Measurements from ENCODE around the gene CAMK4.
A peak's percentile ranks its signal among the peaks of the same experiment; 100 is the strongest.

The CAMK4 gene

DNA sequence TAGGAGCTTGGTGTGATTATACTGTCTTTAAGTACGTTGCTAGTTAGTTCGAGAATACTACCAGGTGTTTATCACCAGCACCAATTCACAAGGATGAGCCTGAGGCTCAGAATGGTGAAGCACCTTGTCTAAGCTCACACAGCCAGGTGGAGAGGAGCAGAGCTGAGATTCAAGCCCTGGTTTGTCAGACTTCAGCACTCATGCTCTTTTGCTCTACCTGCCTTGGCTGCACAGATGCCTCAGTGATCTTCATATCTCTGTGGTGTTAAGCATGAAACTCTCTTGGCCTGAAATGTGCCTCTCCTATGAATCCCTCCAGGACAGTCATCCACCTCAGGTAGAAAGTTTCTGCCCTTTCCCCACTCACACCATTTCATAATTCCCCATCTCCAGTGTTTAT, 12.2 kb downstream of the CAMK4 start:
- Histone ChIP-seq H3K9me2 (replicated peaks; ENCODE audit: low read depth, low read length) (no peaks in the 10 kb centered on the region), H3K27me3 (ENCODE audit: insufficient read depth, low read length, poor library complexity, severe bottlenecking) (no peaks in the 10 kb centered on the region), H3K36me3 (ENCODE audit: insufficient read depth, low read length) (no peaks in the 10 kb centered on the region), H3K9me3 (ENCODE audit: insufficient read depth, low read depth, low read length) (no peaks in the 10 kb centered on the region), H3K4me2 (ENCODE audit: low read depth, low read length, poor library complexity, severe bottlenecking) (peak overlapping the region; percentile 96), H4K20me1 (ENCODE audit: insufficient read depth, low read length, poor library complexity, severe bottlenecking) (no peaks in the 10 kb centered on the region), H3K4me1 (ENCODE audit: insufficient read depth, low read length, poor library complexity, severe bottlenecking) (peaks cover 61% of the 10 kb centered on the region), H3F3A (ENCODE audit: low read depth) (no peaks in the 10 kb centered on the region), H3K9ac (ENCODE audit: low read depth, low read length, poor library complexity, severe bottlenecking) (peak overlapping the region; percentile 31), H3K79me2 (ENCODE audit: insufficient read depth, low read length) (peaks cover 88% of the 10 kb centered on the region), H3K4me3 (ENCODE audit: low read length, poor library complexity, severe bottlenecking) (peak overlapping the region; percentile 17), H2AFZ (ENCODE audit: low read length) (no peak overlapping the region)
- no peak for TF ChIP-seq CTCF (conservative IDR thresholded peaks at IDR 0.05; ENCODE audit: low read length)
- TF ChIP-seq EZH2phosphoT487 (IDR thresholded peaks at IDR 0.05; ENCODE audit: borderline replicate concordance): no peak

DNA sequence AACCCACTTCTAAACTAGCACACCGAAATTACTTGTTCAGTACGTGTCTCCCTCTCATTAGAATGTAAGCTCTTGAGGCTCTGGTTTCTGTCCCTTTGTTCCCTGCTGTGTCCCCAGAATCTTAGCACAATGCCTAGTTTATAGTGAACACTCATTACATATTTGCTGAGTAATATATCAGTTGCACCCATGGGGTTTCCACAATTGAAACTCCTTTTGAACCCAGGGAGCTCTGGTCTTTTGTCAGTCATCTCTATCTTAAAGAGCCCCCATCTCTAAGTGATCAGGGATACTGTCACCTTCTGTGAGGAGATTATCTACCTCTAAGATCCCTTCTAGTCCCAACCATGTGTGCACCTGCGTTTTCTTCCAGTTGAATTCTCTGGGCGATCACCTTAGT, 12.8 kb downstream of the CAMK4 start:
- Histone ChIP-seq H3K9ac (ENCODE audit: low read depth, low read length, poor library complexity, severe bottlenecking) (peak overlapping the region; percentile 31), H2AFZ (ENCODE audit: low read length) (no peak overlapping the region), H4K20me1 (ENCODE audit: insufficient read depth, low read length, poor library complexity, severe bottlenecking) (no peaks in the 10 kb centered on the region), H3K4me3 (ENCODE audit: low read length, poor library complexity, severe bottlenecking) (peak overlapping the region; percentile 17), H3K9me3 (ENCODE audit: insufficient read depth, low read depth, low read length) (no peaks in the 10 kb centered on the region), H3K4me2 (ENCODE audit: low read depth, low read length, poor library complexity, severe bottlenecking) (peak overlapping the region; percentile 96), H3K79me2 (ENCODE audit: insufficient read depth, low read length) (peaks cover 85% of the 10 kb centered on the region), H3K9me2 (replicated peaks; ENCODE audit: low read depth, low read length) (no peaks in the 10 kb centered on the region), H3K27me3 (ENCODE audit: insufficient read depth, low read length, poor library complexity, severe bottlenecking) (no peaks in the 10 kb centered on the region), H3F3A (ENCODE audit: low read depth) (no peaks in the 10 kb centered on the region), H3K36me3 (ENCODE audit: insufficient read depth, low read length) (no peaks in the 10 kb centered on the region), H3K4me1 (ENCODE audit: insufficient read depth, low read length, poor library complexity, severe bottlenecking) (peaks cover 61% of the 10 kb centered on the region)
- TF ChIP-seq CTCF (conservative IDR thresholded peaks at IDR 0.05; ENCODE audit: low read length) (no peak), EZH2phosphoT487 (IDR thresholded peaks at IDR 0.05; ENCODE audit: borderline replicate concordance) (no peak)

- Histone ChIP-seq H3F3A (ENCODE audit: low read depth) (no peaks in the 10 kb centered on the region), H4K20me1 (ENCODE audit: insufficient read depth, low read length, poor library complexity, severe bottlenecking) (no peaks in the 10 kb centered on the region), H3K9me3 (ENCODE audit: insufficient read depth, low read depth, low read length) (no peaks in the 10 kb centered on the region), H3K4me1 (ENCODE audit: insufficient read depth, low read length, poor library complexity, severe bottlenecking) (peaks cover 58% of the 10 kb centered on the region), H3K9ac (ENCODE audit: low read depth, low read length, poor library complexity, severe bottlenecking) (peak overlapping the region; percentile 31), H3K27me3 (ENCODE audit: insufficient read depth, low read length, poor library complexity, severe bottlenecking) (no peaks in the 10 kb centered on the region), H3K79me2 (ENCODE audit: insufficient read depth, low read length) (peaks cover 83% of the 10 kb centered on the region), H2AFZ (ENCODE audit: low read length) (no peak overlapping the region), H3K9me2 (replicated peaks; ENCODE audit: low read depth, low read length) (no peaks in the 10 kb centered on the region), H3K36me3 (ENCODE audit: insufficient read depth, low read length) (no peaks in the 10 kb centered on the region), H3K4me2 (ENCODE audit: low read depth, low read length, poor library complexity, severe bottlenecking) (peak overlapping the region; percentile 96), H3K4me3 (ENCODE audit: low read length, poor library complexity, severe bottlenecking) (peak overlapping the region; percentile 17)
- TF ChIP-seq CTCF (conservative IDR thresholded peaks at IDR 0.05; ENCODE audit: low read length): no peak
- no peak for TF ChIP-seq EZH2phosphoT487 (IDR thresholded peaks at IDR 0.05; ENCODE audit: borderline replicate concordance)
Observed at GRCh38 chr5:111237470-111237869, 13.3 kb downstream of the CAMK4 start.
